HEK293T (cell line): ENCODE measurements around the gene PUDP.
"Not testable (repeated sequence)": the region's sequence is repeated elsewhere in the genome, so short reads cannot be mapped to it uniquely, and the experiment has no call there.

ENCODE experiments used
- CTCF ChIA-PET: fragments of 350-600 bp; formaldehyde crosslinking; extraction: SDS; loops from one replicate; lab custom pipeline; 2021; ENCODE audit warnings: antibody characterized with exemption, inconsistent platforms; lab: Yijun Ruan, JAX
- POLR2A ChIA-PET: fragments of 350-600 bp; formaldehyde crosslinking; extraction: SDS; loops from one replicate; lab custom pipeline; 2020; ENCODE audit warnings: antibody characterized with exemption, inconsistent platforms; lab: Yijun Ruan, JAX
- DNase-seq: peaks from one replicate; pipeline ENCODE4 v3.0.0; 2012; ENCODE audit warnings: mixed read lengths; ENCODE audit errors: extremely low spot score
- ARNT ChIP-seq: fragments of 450-650 bp; IDR thresholded peaks from 2 replicates; pipeline ENCODE4 v1.6.1; 2017; ENCODE audit warnings: mild to moderate bottlenecking
- BHLHE40 ChIP-seq: fragments of 450-650 bp; IDR thresholded peaks from 2 replicates; pipeline ENCODE4 v1.6.1; 2016; ENCODE audit warnings: mild to moderate bottlenecking, moderate library complexity, borderline replicate concordance
- CTBP1 ChIP-seq: fragments of 450-650 bp; IDR thresholded peaks from 2 replicates; pipeline ENCODE4 v1.6.1; 2016; ENCODE audit warnings: borderline replicate concordance
- ELF4 ChIP-seq: fragments of 450-650 bp; IDR thresholded peaks from 2 replicates; pipeline ENCODE4 v1.6.1; 2017; ENCODE audit warnings: antibody characterized with exemption
- FOXA1 ChIP-seq: fragments of 450-650 bp; IDR thresholded peaks from 2 replicates; pipeline ENCODE4 v1.6.1; 2016; ENCODE audit warnings: mild to moderate bottlenecking
- FOXK2 ChIP-seq: fragments of 450-650 bp; IDR thresholded peaks from 2 replicates; pipeline ENCODE4 v1.6.1; 2016; ENCODE audit warnings: mild to moderate bottlenecking
- FOXM1 ChIP-seq: fragments of 450-650 bp; IDR thresholded peaks from 2 replicates; pipeline ENCODE4 v1.6.1; 2017; ENCODE audit warnings: mild to moderate bottlenecking, borderline replicate concordance
- HDGF ChIP-seq: fragments of 450-650 bp; IDR thresholded peaks from 2 replicates; pipeline ENCODE4 v1.6.1; 2017; ENCODE audit warnings: antibody characterized with exemption, borderline replicate concordance
- L3MBTL2 ChIP-seq: fragments of 450-650 bp; conservative IDR thresholded peaks from 2 replicates; pipeline ENCODE4 v1.6.1; 2016; ENCODE audit warnings: mild to moderate bottlenecking
- LEF1 ChIP-seq: fragments of 450-650 bp; IDR thresholded peaks from 2 replicates; pipeline ENCODE4 v1.6.1; 2017; ENCODE audit warnings: mild to moderate bottlenecking, borderline replicate concordance
- NFRKB ChIP-seq: fragments of 450-650 bp; IDR thresholded peaks from 2 replicates; pipeline ENCODE4 v1.6.1; 2016; ENCODE audit warnings: mild to moderate bottlenecking, moderate library complexity
- SP1 ChIP-seq: fragments of 450-650 bp; IDR thresholded peaks from 2 replicates; pipeline ENCODE4 v1.6.1; 2017
- SUZ12 ChIP-seq: fragments of 450-650 bp; IDR thresholded peaks from 2 replicates; pipeline ENCODE4 v1.6.1; 2016; ENCODE audit warnings: mild to moderate bottlenecking
- TARDBP ChIP-seq: fragments of 450-650 bp; IDR thresholded peaks from 2 replicates; pipeline ENCODE4 v1.6.1; 2016
- ZNF384 ChIP-seq: fragments of 450-650 bp; IDR thresholded peaks from 2 replicates; pipeline ENCODE4 v1.6.1; 2016
- TF ChIP-seq, protein P1 (sequence below): fragments of 450-650 bp; IDR thresholded peaks from 2 replicates; pipeline ENCODE4 v1.6.1; 2016

The PUDP gene

GRCh38 chrX:7184816-7185215 is 36.9 kb upstream of the PUDP start:
- ChIA-PET POLR2A (no interaction called here), CTCF (no interaction called here)
- TF ChIP-seq, protein P1, sequence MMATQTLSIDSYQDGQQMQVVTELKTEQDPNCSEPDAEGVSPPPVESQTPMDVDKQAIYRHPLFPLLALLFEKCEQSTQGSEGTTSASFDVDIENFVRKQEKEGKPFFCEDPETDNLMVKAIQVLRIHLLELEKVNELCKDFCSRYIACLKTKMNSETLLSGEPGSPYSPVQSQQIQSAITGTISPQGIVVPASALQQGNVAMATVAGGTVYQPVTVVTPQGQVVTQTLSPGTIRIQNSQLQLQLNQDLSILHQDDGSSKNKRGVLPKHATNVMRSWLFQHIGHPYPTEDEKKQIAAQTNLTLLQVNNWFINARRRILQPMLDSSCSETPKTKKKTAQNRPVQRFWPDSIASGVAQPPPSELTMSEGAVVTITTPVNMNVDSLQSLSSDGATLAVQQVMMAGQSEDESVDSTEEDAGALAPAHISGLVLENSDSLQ: no peak
- TF ChIP-seq ELF4: no peak
- TF ChIP-seq TARDBP: no peak
- TF ChIP-seq HDGF: no peak
- TF ChIP-seq FOXK2: no peak
- TF ChIP-seq SP1: no peak
- TF ChIP-seq FOXA1: no peak
- TF ChIP-seq ZNF384: no peak
- TF ChIP-seq ARNT: no peak
- TF ChIP-seq L3MBTL2: no peak
- TF ChIP-seq BHLHE40: no peak
- no peak for TF ChIP-seq LEF1
- no peak for TF ChIP-seq FOXM1
- DNase-seq: no peak

DNA sequence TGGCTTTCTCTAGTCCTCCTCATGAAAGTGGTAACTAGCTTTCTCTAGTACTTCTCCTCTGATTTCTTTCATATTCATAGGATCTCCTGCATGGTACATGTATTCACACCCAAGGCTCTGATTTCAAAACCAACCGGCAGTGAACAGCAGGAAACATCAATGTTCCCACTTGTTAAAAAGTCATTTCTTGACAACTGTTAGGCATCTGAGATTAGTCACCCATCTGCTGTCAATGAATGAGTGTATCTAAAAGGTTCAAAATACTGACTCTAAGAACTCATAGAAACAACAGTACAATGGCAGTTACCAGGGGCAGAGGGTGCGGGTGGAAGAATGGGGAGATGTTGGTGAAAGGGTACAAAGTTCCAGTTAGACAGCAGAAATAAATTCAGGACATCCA is 31.5 kb upstream of the PUDP start:
- DNase-seq: no peak
- CTCF ChIA-PET: no interaction called here
- TF ChIP-seq TARDBP: no peak
- TF ChIP-seq FOXM1: no peak
- no peak for TF ChIP-seq ELF4
- no peak for TF ChIP-seq HDGF
- no peak for TF ChIP-seq NFRKB
- no peak for TF ChIP-seq FOXK2
- TF ChIP-seq BHLHE40: no peak
- no peak for TF ChIP-seq ARNT
- no peak for TF ChIP-seq LEF1
- TF ChIP-seq ZNF384: no peak
- no peak for TF ChIP-seq SUZ12
- TF ChIP-seq FOXA1: no peak
- POLR2A ChIA-PET: no interaction called here

DNA sequence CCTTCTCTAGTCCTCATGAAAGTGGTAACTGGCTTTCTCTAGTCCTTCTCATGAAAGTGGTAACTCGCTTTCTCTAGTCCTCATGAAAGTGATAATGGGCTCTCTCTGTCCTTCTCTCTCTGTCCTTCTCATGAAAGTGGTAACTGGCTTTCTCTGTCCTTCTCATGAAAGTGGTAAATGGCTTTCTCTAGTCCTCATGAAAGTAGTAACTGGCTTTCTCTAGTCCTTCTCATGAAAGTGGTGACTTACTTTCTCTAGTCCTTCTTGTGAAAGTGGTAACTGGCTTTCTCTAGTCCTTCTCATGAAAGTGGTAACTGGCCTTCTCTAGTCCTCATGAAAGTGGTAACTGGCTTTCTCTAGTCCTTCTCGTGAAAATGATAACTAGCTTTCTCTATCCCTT is 30.9 kb upstream of the PUDP start:
- POLR2A ChIA-PET, CTCF ChIA-PET, DNase-seq: not testable (repeated sequence)

GRCh38 chrX:7170898-7171297 is 22.9 kb upstream of the PUDP start:
- TF ChIP-seq HDGF (no peak), SP1 (no peak), ARNT (no peak), L3MBTL2 (no peak), NFRKB (no peak), BHLHE40 (no peak), FOXM1 (no peak), FOXA1 (no peak), LEF1 (no peak), ELF4 (no peak), SUZ12 (no peak), CTBP1 (no peak), ZNF384 (no peak)
- TF ChIP-seq, protein P1: no peak
- ChIA-PET CTCF (no interaction called here), POLR2A (no interaction called here)
- DNase-seq: peak; percentile 4

DNA sequence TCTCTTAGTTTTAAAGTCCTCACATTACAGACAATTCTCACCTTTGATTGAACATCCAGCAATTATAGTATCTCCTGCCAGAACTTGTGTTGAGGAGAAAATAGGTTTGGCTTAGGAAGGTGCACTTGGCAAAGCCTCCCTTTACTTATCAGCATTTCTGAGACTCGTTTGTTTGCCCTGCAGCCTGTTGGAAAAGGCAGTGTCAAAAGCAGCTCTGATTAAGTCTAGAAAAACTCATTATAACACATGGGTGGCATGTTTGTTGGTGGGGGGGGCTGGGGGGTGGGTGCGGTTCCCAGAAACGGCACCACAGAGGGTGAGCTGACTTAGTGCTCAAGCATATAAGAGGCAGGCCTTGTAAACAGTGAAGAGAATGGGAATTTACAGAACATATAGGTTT is 21.7 kb upstream of the PUDP start:
- POLR2A ChIA-PET: no interaction called here
- CTCF ChIA-PET: no interaction called here
- TF ChIP-seq FOXA1 (no peak), NFRKB (no peak), LEF1 (no peak), FOXM1 (no peak), L3MBTL2 (no peak), BHLHE40 (no peak), TARDBP (no peak), HDGF (no peak), ZNF384 (no peak), CTBP1 (no peak), ELF4 (no peak), ARNT (no peak), SUZ12 (no peak), SP1 (no peak), FOXK2 (no peak)
- TF ChIP-seq, protein P1: no peak
- no peak for DNase-seq

DNA sequence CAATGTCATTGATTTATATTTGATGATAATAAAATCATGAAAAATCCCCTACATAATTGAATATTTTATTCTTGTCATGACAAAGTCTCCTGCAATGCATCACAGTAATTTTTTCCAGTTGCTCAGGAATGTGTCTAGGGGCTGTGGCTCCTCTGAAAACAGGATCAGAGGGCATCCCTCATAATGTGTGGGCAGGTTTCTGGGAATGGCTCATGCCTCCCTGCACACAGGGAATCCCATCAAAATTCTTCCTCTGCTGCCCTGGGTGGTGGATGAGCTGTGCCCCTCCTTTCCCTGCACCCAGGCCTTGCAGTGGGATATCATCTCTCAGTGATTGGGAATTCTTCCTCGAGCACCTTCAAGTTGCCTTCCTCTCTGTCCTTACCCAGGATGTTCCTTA is 20.4 kb upstream of the PUDP start:
- no peak for DNase-seq
- CTCF ChIA-PET: no interaction called here
- POLR2A ChIA-PET: no interaction called here
- TF ChIP-seq FOXM1 (no peak), ARNT (no peak), ZNF384 (no peak), NFRKB (no peak)

DNA sequence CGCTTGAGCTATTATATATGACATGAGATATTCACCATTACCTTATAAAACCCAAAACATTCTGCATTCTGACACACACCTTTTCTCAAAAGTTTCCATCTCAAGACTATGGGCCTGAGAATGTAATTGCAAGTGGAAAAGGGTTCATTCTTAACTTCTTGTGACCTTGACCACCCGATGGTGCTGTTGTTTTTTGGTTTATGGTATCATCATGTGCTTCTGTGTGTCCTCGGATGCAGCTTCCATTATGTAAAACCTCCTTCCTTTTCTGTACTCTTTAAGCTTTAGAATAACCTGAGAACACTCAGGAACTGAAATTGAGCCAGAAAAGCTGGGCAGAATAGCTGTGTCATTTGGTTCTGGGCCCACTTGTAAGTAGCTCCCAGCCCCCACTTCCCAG is 16.2 kb upstream of the PUDP start:
- DNase-seq: no peak
- TF ChIP-seq, protein P1: no peak
- TF ChIP-seq SUZ12 (no peak), CTBP1 (no peak), ZNF384 (no peak), FOXM1 (no peak), HDGF (no peak), FOXA1 (no peak), BHLHE40 (no peak), ARNT (no peak), ELF4 (no peak)
- CTCF ChIA-PET: no interaction called here
- POLR2A ChIA-PET: no interaction called here
